ENCODE measurements around the gene CLDN5.

Gene CLDN5

GRCh38 chr22:19479355-19480172 is 44.6 kb downstream of the CLDN5 start, which contains the start of gene CDC45:
CDC45 (plus strand) TSS chr22:19479920; CDS start chr22:19479969, 49 bp downstream.
- DNase-seq (ENCODE audit: low spot score), result peak; percentile 99

DNA sequence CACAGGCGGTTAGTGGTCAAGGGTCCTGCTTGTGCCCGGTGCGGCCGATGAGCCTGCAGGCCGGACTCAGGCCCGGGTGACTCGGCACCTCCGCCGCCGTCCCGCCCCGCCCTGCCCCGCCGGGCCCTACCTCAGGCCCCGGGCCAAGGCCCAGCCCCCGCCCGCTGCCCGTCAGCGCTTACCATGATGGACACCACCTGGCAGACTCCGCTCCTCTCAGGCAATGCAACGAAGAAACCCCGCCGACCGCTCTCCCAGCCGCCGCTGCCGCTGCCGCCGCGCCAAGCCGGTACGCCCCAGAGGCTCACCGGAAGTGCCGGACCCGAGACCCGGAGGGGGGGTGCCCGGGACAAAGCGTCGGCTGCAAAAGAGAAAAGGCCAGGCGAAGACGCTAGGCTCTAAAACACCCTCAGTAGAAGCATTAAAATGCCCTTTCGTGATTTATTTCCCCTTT is 45.3 kb downstream of the CLDN5 start, which contains the start of gene UFD1:
Gene UFD1 (minus strand): TSS at position 293 of the 454 bp plus-strand sequence. CDS start 108 bp downstream, at position 185.
- DNase-seq (ENCODE audit: low spot score), result no peak

GRCh38 chr22:19478045-19478900 is 45.9 kb downstream of the CLDN5 start:
- DNase-seq (ENCODE audit: low spot score), result no peak

DNA sequence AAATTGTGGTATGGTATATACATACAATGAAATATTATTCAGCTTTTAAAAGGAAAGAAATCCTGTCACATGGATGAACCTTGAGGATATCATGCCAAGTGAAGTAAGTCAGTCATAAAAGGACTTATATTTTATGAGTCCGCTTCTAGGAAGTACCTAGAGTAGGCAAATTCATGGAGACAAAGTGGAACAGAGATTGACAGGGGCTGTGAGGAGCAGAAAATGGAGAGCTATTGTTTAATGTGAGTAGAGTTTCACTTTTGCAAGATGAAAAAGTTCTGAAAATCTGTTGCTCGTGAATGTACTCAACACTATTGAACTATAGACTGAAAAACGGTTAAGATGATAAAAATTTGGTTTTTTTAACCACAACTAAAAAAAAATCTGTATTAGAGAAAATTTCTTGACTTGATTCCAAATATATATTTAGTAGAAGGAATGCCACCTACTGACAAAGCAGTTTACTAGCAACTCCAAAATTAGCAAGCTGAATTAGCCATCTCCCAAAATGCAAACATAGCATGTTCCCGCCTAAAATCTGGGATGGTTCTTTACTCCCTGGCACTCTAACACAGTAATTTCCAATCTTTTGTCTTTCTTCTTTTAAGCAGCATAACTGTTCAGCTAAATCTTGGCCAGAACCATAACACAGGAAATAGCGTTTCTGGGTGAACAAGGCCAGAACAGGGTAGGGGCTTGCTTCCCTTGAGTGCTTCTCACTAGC is 46.7 kb downstream of the CLDN5 start:
- DNase-seq (ENCODE audit: low spot score), result no peak

DNA sequence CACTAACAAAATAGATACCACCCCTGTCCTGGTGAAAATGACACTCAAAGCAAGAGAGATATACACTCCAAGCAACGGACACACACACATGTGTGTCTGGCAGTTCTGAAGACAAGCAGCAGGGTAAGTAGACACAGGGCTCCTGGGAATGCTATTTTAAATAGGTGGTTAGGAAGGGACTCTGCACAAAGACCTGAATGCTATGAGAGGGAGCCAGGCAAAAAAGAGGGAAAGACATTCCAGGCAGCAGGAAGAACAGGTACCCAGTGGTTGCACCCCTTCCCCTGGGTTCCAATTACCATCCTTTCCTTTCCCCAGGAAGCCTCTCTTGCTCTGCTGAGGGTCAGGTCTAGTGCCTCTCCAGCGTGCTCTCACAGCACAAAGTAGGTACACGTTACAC is 48.2 kb downstream of the CLDN5 start:
- no peak for DNase-seq (ENCODE audit: low spot score)

- DNase-seq (ENCODE audit: low spot score), result no peak
These were observed 50.6 kb downstream of the CLDN5 start for GRCh38 chr22:19473578-19473977.
